Esophagus squamous epithelium (tissue), 5 donors: ENCODE data around the gene CALN1. TPM values are rescaled to one million over a fixed set of nuclear protein-coding genes. Genes with fewer than 3 reads are reported as not detected.

Experiments
- DNase-seq: peaks from one replicate; lab custom pipeline; 2025; lab: John Stamatoyannopoulos, UW
- H3K27ac ChIP-seq, 4 donors: fragments of 200-600 bp; sonication (generic); one replicate each; pipeline ENCODE4 v1.5.1; 2016 to 2019; ENCODE audit warnings: mild to moderate bottlenecking in 1 of 4
- H3K27me3 ChIP-seq, 4 donors: fragments of 200-600 bp; sonication (generic); 1 replicate in 3 of 4; 2 replicates in 1 of 4; pipeline versions ENCODE4 v1.5.1 to v1.6.0; 2017 to 2021; ENCODE audit warnings: antibody characterized with exemption in 1 of 4
- H3K36me3 ChIP-seq, 3 donors: fragments of 200-600 bp; sonication (generic); one replicate each; pipeline ENCODE4 v1.5.1; 2016 to 2019
- H3K4me1 ChIP-seq, 3 donors: fragments of 200-600 bp; sonication (generic); one replicate each; pipeline ENCODE4 v1.5.1; 2017 to 2019
- H3K4me3 ChIP-seq, 4 donors: fragments of 200-600 bp; sonication (generic); 1 replicate in 3 of 4; 2 replicates in 1 of 4; pipeline ENCODE4 v1.5.1; 2016 to 2019; ENCODE audit warnings: mild to moderate bottlenecking in 2 of 4, moderate library complexity in 1 of 4
- H3K9me3 ChIP-seq, 3 donors: fragments of 200-600 bp; sonication (generic); one replicate each; pipeline ENCODE4 v1.5.1; 2016 to 2019
- POLR2A ChIP-seq, 4 donors: fragments of 450-650 bp; IDR thresholded peaks; one replicate each; pipeline ENCODE4 v1.6.1; 2017; ENCODE audit warnings: antibody characterized with exemption in 4 of 4, mild to moderate bottlenecking in 4 of 4, moderate library complexity in 3 of 4
- WGBS, 2 donors: methylation state at CpG; one replicate each; pipeline ENCODE4 v1.1.5; 2018; 5-methylcytosine and 5-hydroxymethylcytosine counted together
- intact Hi-C: fragments of 100-400 bp; cut with DNase I; formaldehyde crosslinking; loops from one replicate; pipeline ENCODE4 v1.15.0; 2022
- total RNA-seq, 4 donors: library from RNA; depleted of rRNA; stranded (reverse); fragments of >200 nt; gene quantifications; one replicate each; pipeline ENCODE4 v1.1.0, GENCODE V29; 2016
- TF ChIP-seq, protein P1 (sequence below), 6 experiments: fragments of 450-650 bp in 4 of 6; fragments of 200-600 bp in 2 of 6; sonication (generic) in 2 of 6; IDR thresholded peaks; one replicate each; pipeline ENCODE4 v1.5.1; 2016 to 2019; ENCODE audit warnings: antibody characterized with exemption in 6 of 6, mild to moderate bottlenecking in 4 of 6, moderate library complexity in 4 of 6
- donor health status: DM: yes; HTN: yes; CAD: no.

The CALN1 gene
- total RNA-seq, 4 donors from 2014 or later: 0.83 TPM; not detected in 3

GRCh38 chr7:72098807-72099580, 313.1 kb downstream of the CALN1 start:
- intact Hi-C loops: no loop called here
- Histone ChIP-seq H3K36me3 (no peaks in the 10 kb centered on the region), H3K9me3 (no peaks in the 10 kb centered on the region), H3K4me3 (no peak overlapping the region), H3K27me3 (no peaks in the 10 kb centered on the region), H3K4me1 (no peaks in the 10 kb centered on the region), H3K27ac (no peak overlapping the region)
- TF ChIP-seq, protein P1, sequence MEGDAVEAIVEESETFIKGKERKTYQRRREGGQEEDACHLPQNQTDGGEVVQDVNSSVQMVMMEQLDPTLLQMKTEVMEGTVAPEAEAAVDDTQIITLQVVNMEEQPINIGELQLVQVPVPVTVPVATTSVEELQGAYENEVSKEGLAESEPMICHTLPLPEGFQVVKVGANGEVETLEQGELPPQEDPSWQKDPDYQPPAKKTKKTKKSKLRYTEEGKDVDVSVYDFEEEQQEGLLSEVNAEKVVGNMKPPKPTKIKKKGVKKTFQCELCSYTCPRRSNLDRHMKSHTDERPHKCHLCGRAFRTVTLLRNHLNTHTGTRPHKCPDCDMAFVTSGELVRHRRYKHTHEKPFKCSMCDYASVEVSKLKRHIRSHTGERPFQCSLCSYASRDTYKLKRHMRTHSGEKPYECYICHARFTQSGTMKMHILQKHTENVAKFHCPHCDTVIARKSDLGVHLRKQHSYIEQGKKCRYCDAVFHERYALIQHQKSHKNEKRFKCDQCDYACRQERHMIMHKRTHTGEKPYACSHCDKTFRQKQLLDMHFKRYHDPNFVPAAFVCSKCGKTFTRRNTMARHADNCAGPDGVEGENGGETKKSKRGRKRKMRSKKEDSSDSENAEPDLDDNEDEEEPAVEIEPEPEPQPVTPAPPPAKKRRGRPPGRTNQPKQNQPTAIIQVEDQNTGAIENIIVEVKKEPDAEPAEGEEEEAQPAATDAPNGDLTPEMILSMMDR (IDR thresholded peaks at IDR 0.05): no peak
- TF ChIP-seq POLR2A (IDR thresholded peaks at IDR 0.05): no peak
- 45 to 72% methylated on average over 8 of the region's 16 CpGs for WGBS, 2 donors
- DNase-seq: no peak

GRCh38 chr7:72097226-72097625, 314.9 kb downstream of the CALN1 start:
- Histone ChIP-seq H3K4me3 (no peak overlapping the region), H3K9me3 (no peaks in the 10 kb centered on the region), H3K27me3 (no peaks in the 10 kb centered on the region), H3K36me3 (no peaks in the 10 kb centered on the region), H3K4me1 (no peaks in the 10 kb centered on the region), H3K27ac (no peak overlapping the region)
- no peak for TF ChIP-seq POLR2A (IDR thresholded peaks at IDR 0.05)
- TF ChIP-seq, protein P1 (IDR thresholded peaks at IDR 0.05): no peak
- DNase-seq: no peak
- WGBS, 2 donors: 68 to 75% methylated on average over 3 of the region's 3 CpGs
- intact Hi-C loops: no loop called here

GRCh38 chr7:72092769-72093168, 319.4 kb downstream of the CALN1 start:
- DNase-seq: no peak

DNA sequence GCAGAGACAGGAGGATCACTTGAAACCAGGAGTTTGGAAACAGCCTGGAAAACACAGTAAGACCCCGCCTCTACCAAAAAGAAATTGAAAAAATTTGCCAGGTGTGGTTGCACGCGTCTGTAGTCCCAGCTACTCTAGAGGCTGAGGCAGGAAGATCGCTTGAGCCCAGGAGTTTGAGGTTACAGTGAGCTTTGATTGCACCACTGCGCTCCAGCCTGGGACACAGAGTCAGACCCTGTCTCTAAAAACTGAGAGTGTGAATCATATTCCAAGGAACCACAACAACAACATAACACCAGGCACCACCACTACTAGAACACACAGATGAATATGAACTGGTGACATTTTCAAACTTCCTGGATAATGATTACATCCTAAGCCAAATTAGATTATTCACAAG, 324.2 kb downstream of the CALN1 start:
- Histone ChIP-seq H3K36me3 (no peaks in the 10 kb centered on the region), H3K27ac (no peak overlapping the region), H3K4me3 (no peak overlapping the region), H3K4me1 (no peaks in the 10 kb centered on the region), H3K9me3 (no peaks in the 10 kb centered on the region), H3K27me3 (no peaks in the 10 kb centered on the region)
- intact Hi-C loops: no loop called here
- TF ChIP-seq, protein P1 (IDR thresholded peaks at IDR 0.05): no peak
- no peak for TF ChIP-seq POLR2A (IDR thresholded peaks at IDR 0.05)
- no peak for DNase-seq
- WGBS, 2 donors: 72 to 75% methylated on average over 5 of the region's 5 CpGs

More at GRCh38 chr7:72092769-72093168, 319.4 kb downstream of the CALN1 start:
- H3K27me3 ChIP-seq: no peaks in the 10 kb centered on the region
- 68 to 71% methylated on average over 5 of the region's 5 CpGs for WGBS, 2 donors
- H3K9me3 ChIP-seq: no peaks in the 10 kb centered on the region
- intact Hi-C loops: no loop called here
- H3K4me1 ChIP-seq: no peaks in the 10 kb centered on the region
- H3K36me3 ChIP-seq: no peaks in the 10 kb centered on the region
- H3K4me3 ChIP-seq: no peak overlapping the region
- no peak overlapping the region for H3K27ac ChIP-seq
- TF ChIP-seq, protein P1 (IDR thresholded peaks at IDR 0.05): no peak
- TF ChIP-seq POLR2A (IDR thresholded peaks at IDR 0.05): no peak

- 61 to 66% methylated on average over 7 of the region's 7 CpGs for WGBS, 2 donors
- intact Hi-C loops: no loop called here
- TF ChIP-seq, protein P1 (IDR thresholded peaks at IDR 0.05): no peak
- no peak for TF ChIP-seq POLR2A (IDR thresholded peaks at IDR 0.05)
Measured at GRCh38 chr7:72080865-72081510, 331.1 kb downstream of the CALN1 start.

More at GRCh38 chr7:72080865-72081510, 331.1 kb downstream of the CALN1 start:
- no peaks in the 10 kb centered on the region for H3K36me3 ChIP-seq
- H3K27me3 ChIP-seq: no peaks in the 10 kb centered on the region
- H3K4me1 ChIP-seq: no peaks in the 10 kb centered on the region
- H3K4me3 ChIP-seq: no peak overlapping the region
- no peaks in the 10 kb centered on the region for H3K9me3 ChIP-seq
- no peak for DNase-seq
- H3K27ac ChIP-seq: no peak overlapping the region
